ENCODE results near the gene AIP.

GRCh38 chr11:67535561-67535960 lies 52.7 kb downstream of the AIP start:
- TF ChIP-seq CTCF (IDR thresholded peaks at IDR 0.05) (no peak), POLR2A (IDR thresholded peaks at IDR 0.05) (no peak), EP300 (IDR thresholded peaks at IDR 0.05) (no peak)
